HFFc6 (cell line): ENCODE data around the gene MADCAM1. TPM values are rescaled to one million over a fixed set of nuclear protein-coding genes. Genes with fewer than 3 reads are reported as not detected.
"Not testable (repeated sequence)": the region's sequence is repeated elsewhere in the genome, so short reads cannot be mapped to it uniquely, and the experiment has no call there.

Experiments
- DNase-seq: peaks from one replicate; pipeline ENCODE4 v3.0.0-alpha.2; 2018
- H3K27ac Mint-ChIP-seq: 2 replicates; pipeline ENCODE4 v1.8.0; 2020; ENCODE audit warnings: mild to moderate bottlenecking, mixed read lengths
- H3K27me3 Mint-ChIP-seq: 2 replicates; pipeline ENCODE4 v1.8.0; 2021; ENCODE audit warnings: mild to moderate bottlenecking, moderate library complexity, mixed read lengths; ENCODE audit not compliant: insufficient read depth
- H3K36me3 Mint-ChIP-seq: 2 replicates; pipeline ENCODE4 v1.8.0; 2021; ENCODE audit warnings: low read depth, mixed read lengths
- H3K4me1 Mint-ChIP-seq: 2 replicates; pipeline ENCODE4 v1.8.0; 2020; ENCODE audit warnings: low read depth, mixed read lengths
- H3K4me3 Mint-ChIP-seq: 2 replicates; pipeline ENCODE4 v1.8.0; 2020; ENCODE audit warnings: mild to moderate bottlenecking, moderate library complexity, mixed read lengths
- H3K9me3 Mint-ChIP-seq: 2 replicates; pipeline ENCODE4 v1.8.0; 2020; ENCODE audit warnings: mild to moderate bottlenecking, mixed read lengths
- total RNA-seq, 6 experiments: library from RNA; stranded (reverse); fragmentation: NEBNext Ultra II Directional; extraction: Animal tissue kit (Norgen Biotek cat#: 25700); gene quantifications; 2 replicates in 1 of 6; 3 replicates in 5 of 6; pipeline ENCODE4 v1.2.3, GENCODE V29; 2021
- TF ChIP-seq, protein P1 (sequence below): fragments of 200-600 bp; sonication (generic); IDR thresholded peaks from 2 replicates; pipeline ENCODE4 v1.5.0; 2021; ENCODE audit warnings: antibody characterized with exemption, mild to moderate bottlenecking

Gene MADCAM1
- total RNA-seq, 6 experiments from 2014 or later = 0.11 to 0.47 (median 0.21) TPM

DNA sequence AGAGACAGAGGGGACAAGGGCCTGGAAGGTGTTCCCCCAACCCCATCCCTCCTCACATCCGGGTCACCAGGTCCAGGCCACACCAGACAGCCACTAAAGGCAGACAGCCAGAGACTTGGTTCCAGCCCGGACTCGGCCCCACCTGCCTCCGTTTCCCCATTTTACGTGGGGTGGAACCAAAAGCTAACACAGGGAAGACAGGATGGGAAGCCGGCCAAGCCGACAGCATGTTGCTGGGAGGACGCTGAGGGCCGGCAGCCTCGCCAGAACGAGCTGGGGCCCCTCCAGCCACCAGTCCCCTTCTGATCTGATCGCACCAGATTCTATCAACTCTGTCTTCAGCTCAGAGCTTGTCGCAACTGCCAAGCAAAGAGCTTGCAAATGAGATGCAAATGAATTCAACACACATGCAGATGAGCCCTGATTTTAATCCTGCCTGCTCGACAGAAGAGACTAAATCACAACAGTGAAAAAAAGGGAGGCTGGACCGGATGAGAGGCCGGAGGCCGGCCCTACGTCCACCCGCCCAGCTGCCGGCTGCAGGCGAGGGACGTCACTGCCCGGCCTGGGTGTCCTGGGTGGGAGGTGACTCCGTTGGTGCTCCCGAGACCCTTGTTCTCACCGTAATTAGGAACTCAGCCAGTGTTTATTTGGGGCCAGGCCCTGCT is 17.9 kb upstream of the MADCAM1 start:
- H3K36me3 Mint-ChIP-seq = peaks cover 13% of the 10 kb centered on the region
- H3K4me3 Mint-ChIP-seq = no peak overlapping the region
- H3K27ac Mint-ChIP-seq = no peak overlapping the region
- no peaks in the 10 kb centered on the region; the same call in none of the 2 replicates for H3K27me3 Mint-ChIP-seq
- H3K4me1 Mint-ChIP-seq = 0 out of 2 replicates have a peak, but pooled peaks cover 5% of the 10 kb centered on the region
- TF ChIP-seq, protein P1, sequence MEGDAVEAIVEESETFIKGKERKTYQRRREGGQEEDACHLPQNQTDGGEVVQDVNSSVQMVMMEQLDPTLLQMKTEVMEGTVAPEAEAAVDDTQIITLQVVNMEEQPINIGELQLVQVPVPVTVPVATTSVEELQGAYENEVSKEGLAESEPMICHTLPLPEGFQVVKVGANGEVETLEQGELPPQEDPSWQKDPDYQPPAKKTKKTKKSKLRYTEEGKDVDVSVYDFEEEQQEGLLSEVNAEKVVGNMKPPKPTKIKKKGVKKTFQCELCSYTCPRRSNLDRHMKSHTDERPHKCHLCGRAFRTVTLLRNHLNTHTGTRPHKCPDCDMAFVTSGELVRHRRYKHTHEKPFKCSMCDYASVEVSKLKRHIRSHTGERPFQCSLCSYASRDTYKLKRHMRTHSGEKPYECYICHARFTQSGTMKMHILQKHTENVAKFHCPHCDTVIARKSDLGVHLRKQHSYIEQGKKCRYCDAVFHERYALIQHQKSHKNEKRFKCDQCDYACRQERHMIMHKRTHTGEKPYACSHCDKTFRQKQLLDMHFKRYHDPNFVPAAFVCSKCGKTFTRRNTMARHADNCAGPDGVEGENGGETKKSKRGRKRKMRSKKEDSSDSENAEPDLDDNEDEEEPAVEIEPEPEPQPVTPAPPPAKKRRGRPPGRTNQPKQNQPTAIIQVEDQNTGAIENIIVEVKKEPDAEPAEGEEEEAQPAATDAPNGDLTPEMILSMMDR = no peak
- peaks cover 31% of the 10 kb centered on the region for H3K9me3 Mint-ChIP-seq
- no peak for DNase-seq

DNA sequence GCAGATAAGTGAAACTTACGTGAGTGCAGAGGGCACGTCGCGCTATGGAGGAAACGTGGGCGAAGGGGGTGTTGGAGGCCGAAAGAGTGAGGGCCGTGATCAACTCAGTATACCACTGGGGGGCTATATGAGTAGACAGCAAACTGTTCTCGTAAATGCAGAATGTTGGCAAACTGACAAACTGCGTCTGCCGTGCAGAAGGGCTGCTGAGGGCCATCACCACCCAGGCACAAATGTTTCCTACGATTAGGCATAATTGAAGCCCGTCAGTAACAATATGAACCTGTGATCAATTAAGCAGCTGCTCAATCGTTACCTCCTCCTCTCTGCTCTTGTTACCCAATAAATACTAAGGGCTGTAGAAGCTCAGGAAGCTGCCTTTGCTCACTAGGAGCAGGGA is 17.3 kb upstream of the MADCAM1 start:
- H3K4me3 Mint-ChIP-seq = no peak overlapping the region
- peaks cover 31% of the 10 kb centered on the region for H3K9me3 Mint-ChIP-seq
- H3K36me3 Mint-ChIP-seq = peaks cover 13% of the 10 kb centered on the region
- H3K27me3 Mint-ChIP-seq = no peaks in the 10 kb centered on the region; the same call in none of the 2 replicates
- no peak for DNase-seq
- TF ChIP-seq, protein P1 = no peak
- H3K27ac Mint-ChIP-seq = no peak overlapping the region
- 0 out of 2 replicates have a peak, but pooled peaks cover 5% of the 10 kb centered on the region for H3K4me1 Mint-ChIP-seq

DNA sequence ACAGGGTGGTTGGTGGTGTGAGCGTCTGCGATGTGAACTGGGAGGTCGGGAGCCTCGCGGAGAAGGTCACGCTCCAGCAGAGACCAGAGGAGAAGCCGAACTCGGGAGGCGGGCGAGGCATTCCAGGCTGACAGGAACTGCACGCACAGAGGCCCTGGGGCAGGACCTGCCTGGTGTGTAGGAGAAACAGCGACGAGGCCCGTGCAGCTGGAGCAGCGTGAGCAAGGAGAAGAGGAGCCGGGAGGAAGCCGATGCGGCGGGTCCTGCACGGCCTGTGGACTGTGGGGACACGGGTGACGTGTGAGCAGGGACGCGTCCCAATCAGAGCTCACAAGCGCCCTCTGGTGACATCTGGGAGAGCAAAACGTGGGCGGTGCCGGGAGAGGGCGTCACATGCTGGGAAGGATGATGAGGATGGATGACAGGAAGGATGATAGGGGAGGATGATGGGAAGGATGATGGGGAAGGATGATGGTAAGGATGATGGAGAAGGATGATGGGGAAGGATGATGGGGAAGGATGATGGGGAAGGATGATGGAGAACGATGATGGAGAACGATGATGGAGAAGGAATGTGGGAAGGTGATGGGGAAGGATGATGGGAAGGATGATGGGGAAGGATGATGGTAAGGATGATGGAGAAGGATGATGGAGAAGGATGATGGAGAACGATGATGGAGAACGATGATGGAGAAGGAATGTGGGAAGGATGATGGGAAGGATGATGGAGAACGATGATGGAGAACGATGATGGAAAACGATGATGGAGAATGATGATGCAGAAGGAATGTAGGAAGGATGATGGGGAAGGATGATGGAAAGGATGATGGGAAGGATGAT is 16.1 kb upstream of the MADCAM1 start:
- peak overlapping the region; percentile 37; the same call in 1 of the 2 replicates for H3K4me3 Mint-ChIP-seq
- H3K27me3 Mint-ChIP-seq = peaks cover 3% of the 10 kb centered on the region
- H3K27ac Mint-ChIP-seq = peak overlapping the region; percentile 65; the same call in 1 of the 2 replicates
- H3K9me3 Mint-ChIP-seq = peaks cover 31% of the 10 kb centered on the region
- H3K4me1 Mint-ChIP-seq = 0 out of 2 replicates have a peak, but pooled peaks cover 5% of the 10 kb centered on the region
- peak; percentile 11 for DNase-seq
- TF ChIP-seq, protein P1 = peak; percentile 67; the same call in 1 of the 2 replicates
- peaks cover 13% of the 10 kb centered on the region for H3K36me3 Mint-ChIP-seq

DNA sequence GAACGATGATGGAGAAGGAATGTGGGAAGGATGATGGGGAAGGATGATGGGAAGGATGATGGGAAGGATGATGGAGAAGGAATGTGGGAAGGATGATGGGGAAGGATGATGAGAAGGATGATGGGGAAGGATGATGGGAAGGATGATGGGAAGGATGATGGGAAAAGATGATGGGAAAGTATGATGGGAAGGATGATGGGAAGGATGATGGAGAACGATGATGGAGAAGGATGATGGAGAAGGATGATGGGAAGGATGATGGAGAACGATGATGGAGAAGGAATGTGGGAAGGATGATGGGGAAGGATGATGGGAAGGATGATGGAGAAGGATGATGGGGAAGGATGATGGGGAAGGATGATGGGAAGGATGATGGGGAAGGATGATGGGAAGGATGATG is 15.2 kb upstream of the MADCAM1 start:
- Mint-ChIP-seq H3K9me3 (peaks cover 31% of the 10 kb centered on the region), H3K36me3 (peaks cover 13% of the 10 kb centered on the region), H3K4me1 (peaks cover 11% of the 10 kb centered on the region; the same call in 1 of the 2 replicates)
- H3K4me3 Mint-ChIP-seq, H3K27me3 Mint-ChIP-seq, H3K27ac Mint-ChIP-seq, DNase-seq: not testable (repeated sequence)

DNA sequence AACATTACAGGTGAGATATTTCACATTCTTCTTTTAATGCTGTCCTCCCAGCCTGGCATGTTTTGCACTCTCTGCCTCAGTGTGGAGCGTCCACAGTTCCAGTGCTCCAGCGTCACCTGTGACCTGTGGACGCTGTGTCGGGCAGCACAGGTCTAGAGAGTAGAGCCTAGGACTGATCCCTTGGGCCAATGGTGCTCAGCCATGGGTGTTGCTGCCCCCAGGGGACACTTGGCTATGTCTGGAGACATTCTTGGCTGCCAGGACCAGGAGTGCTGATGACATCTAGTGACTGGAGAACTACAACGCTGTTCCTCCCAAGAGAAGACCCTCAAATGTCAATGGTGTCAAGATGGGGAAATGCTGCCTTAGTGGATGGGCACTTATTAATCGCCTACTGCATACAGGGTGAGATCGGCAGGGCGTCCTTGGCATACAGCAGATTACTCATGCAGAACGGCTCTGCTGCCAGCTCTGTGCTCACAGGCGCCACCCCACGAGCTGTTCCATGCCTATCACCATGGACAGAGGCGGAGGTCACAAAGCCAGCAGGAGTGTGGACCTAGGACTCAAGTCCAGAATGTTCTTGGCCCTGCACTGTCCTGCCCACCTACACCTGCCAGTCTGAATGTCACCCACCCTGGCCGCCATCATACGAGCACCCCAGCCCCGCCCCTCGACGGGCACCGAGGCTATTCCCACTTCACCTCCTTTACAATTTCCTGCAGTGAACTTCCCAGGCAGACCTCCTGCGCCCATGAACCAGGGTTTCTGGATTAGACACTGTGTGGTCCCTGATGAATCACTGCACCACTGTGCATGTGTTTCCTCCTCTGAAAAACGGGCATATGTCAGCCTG is 13.9 kb upstream of the MADCAM1 start:
- peaks cover 11% of the 10 kb centered on the region; the same call in 1 of the 2 replicates for H3K4me1 Mint-ChIP-seq
- peaks cover 3% of the 10 kb centered on the region for H3K27me3 Mint-ChIP-seq
- no peak overlapping the region for H3K27ac Mint-ChIP-seq
- H3K9me3 Mint-ChIP-seq = peaks cover 31% of the 10 kb centered on the region
- TF ChIP-seq, protein P1 = no peak
- no peak overlapping the region for H3K4me3 Mint-ChIP-seq
- H3K36me3 Mint-ChIP-seq = peaks cover 13% of the 10 kb centered on the region
- DNase-seq = no peak
